Heart left ventricle (tissue), 13 donors: Measurements from ENCODE around the gene HOXC10.

Source experiments
- CTCF ChIP-seq, 12 donors: fragments of 200-600 bp; sonication (generic) in 4 of 12; IDR thresholded peaks; one replicate each; pipeline versions ENCODE4 v1.5.0 to v1.8.0; 2018 to 2022; ENCODE audit warnings: antibody characterized with exemption in 12 of 12, mild to moderate bottlenecking in 5 of 12
- POLR2A ChIP-seq, 2 donors: fragments of 450-650 bp; IDR thresholded peaks; one replicate each; pipeline ENCODE4 v1.6.1; 2017; ENCODE audit warnings: antibody characterized with exemption in 2 of 2, mild to moderate bottlenecking in 2 of 2, moderate library complexity in 2 of 2
- donor health status: ischemic (EF 13 %, LVEDD 7.1; RV severe dilation, severe dysfunction).
- donor health status: DM: no; HTN: yes; CAD: no.
- donor health status: DM: no; HTN: no; CAD: no.
- donor health status: ischemic (EF 25% LVEDD 6.9; RV normal size, moderate dysfunction).
- donor health status: ischemic (EF 25% LVEDD 5.7; RV mildly dilated, moderate dysfunction).
- donor health status: ischemic (EF 35%, LVEDD 5.7; RV mildly dilated, moderate dysfunction).
- donor health status: nonischemic (EF 11% LVEDD 7.7; RV severe dilation, severe dysfunction).
- donor health status: DM: yes; HTN: yes; CAD: no.
- donor health status: PGD.
- donor health status: ischemic (EF 29% LVEDD 5.4; RV normal size, mild dysfunction).
- donor health status: nonischemic (EF 23%, LVEDD 6.1; RV moderate dilation, normal function).

GRCh38 chr12:53994009-53994263 is 9.0 kb downstream of the HOXC10 start:
- TF ChIP-seq CTCF (IDR thresholded peaks at IDR 0.05) (no peak), POLR2A (IDR thresholded peaks at IDR 0.05) (no peak)
